ENCODE data around the gene PLPP4.

Gene PLPP4

GRCh38 chr10:120578134-120578533 lies 121.1 kb downstream of the PLPP4 start:
- no peak for TF ChIP-seq CTCF (IDR thresholded peaks at IDR 0.05; ENCODE audit: low read depth, low read length)
- Histone ChIP-seq H3K27ac (no peak overlapping the region), H3K4me3 (ENCODE audit: low read depth, low read length) (no peak overlapping the region), H3K27me3 (ENCODE audit: insufficient read depth, low read depth, severe bottlenecking) (no peaks in the 10 kb centered on the region), H3K36me3 (peaks cover 3% of the 10 kb centered on the region), H3K9me3 (ENCODE audit: severe bottlenecking) (no peaks in the 10 kb centered on the region)
- no peak for DNase-seq

DNA sequence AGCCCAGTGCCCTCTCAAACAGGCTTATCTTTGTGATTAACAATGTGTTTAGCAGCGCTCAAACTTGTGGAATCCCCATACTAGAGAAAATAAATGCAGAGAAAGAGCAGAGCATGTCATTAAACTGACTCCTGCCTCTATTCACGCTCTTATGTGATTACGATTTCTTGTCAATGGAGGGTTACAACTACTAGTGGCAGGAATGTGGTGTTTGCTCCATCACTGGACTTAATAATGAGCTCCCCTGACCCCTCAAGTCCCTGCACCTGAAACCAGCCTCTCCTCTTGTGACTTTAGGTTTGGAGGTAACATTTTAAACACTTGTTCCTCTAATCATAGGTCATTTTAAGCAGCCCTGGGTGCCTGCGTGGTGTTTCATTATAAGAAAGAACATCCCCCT lies 121.9 kb downstream of the PLPP4 start:
- DNase-seq = no peak
- H3K9me3 ChIP-seq (ENCODE audit: severe bottlenecking) = no peaks in the 10 kb centered on the region

DNA sequence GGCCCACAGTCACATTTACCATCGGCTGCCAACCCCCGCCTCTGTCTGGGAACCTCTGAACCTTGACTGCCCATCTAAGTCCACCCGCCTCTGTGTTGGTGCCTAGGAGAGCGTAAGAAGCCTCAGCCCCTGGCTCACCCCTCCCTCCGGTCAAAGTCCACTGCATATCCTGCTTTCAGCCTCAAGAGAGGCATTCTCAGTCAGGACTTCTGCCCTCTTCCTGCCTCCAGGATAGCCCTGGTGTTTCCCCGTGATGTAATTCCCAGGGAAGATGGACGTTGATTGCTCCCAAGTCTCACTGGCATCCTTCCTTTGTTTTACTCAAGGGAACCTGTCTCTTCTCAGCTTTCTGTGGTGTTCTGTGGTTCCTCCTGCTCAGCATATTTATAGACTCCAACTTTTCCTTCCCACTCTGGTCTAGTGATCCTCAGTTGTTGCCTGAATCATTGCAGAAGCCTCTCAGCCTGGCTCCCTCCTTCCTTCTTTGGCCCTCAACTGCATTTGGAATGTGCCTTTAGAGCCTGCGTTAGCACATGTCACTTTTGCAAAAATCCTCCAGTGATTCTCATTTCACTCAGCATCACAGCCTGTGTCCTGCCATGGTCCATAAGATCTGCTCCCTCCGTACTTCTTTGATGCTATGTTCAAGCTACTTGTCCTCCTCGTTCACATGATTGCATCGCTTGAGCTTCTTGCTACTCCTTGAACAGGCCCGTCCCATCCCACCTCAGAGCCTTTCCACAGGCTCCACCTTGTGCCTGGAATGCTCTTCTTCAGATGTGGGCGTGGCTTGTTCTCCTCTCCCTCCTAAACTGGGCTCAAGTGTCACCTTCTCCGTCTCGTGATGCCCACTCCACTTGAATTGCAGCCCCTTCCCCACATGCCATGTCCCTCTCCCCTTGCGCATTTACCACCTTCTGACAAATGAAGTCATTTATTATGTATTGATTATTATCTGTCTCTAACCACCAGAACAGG lies 124.2 kb downstream of the PLPP4 start:
- H3K27me3 ChIP-seq (ENCODE audit: insufficient read depth, low read depth, severe bottlenecking) = no peaks in the 10 kb centered on the region

More for the DNA sequence above, 121.9 kb downstream of the PLPP4 start:
- Histone ChIP-seq H3K36me3 (peaks cover 3% of the 10 kb centered on the region), H3K27me3 (ENCODE audit: insufficient read depth, low read depth, severe bottlenecking) (no peaks in the 10 kb centered on the region), H3K27ac (no peak overlapping the region), H3K4me3 (ENCODE audit: low read depth, low read length) (no peak overlapping the region)
- 0 out of 2 replicates have a peak, but pooled peaks have one; percentile 2 for TF ChIP-seq CTCF (IDR thresholded peaks at IDR 0.05; ENCODE audit: low read depth, low read length)

GRCh38 chr10:120582753-120583152 lies 125.7 kb downstream of the PLPP4 start:
- Histone ChIP-seq H3K27ac (no peak overlapping the region), H3K9me3 (ENCODE audit: severe bottlenecking) (no peaks in the 10 kb centered on the region), H3K36me3 (no peaks in the 10 kb centered on the region; the same call in 1 of the 2 replicates), H3K4me3 (ENCODE audit: low read depth, low read length) (no peak overlapping the region), H3K27me3 (ENCODE audit: insufficient read depth, low read depth, severe bottlenecking) (no peaks in the 10 kb centered on the region)
- no peak for TF ChIP-seq CTCF (IDR thresholded peaks at IDR 0.05; ENCODE audit: low read depth, low read length)
- no peak for DNase-seq

More for the DNA sequence above, 124.2 kb downstream of the PLPP4 start:
- DNase-seq = no peak
- Histone ChIP-seq H3K27ac (no peak overlapping the region), H3K9me3 (ENCODE audit: severe bottlenecking) (no peaks in the 10 kb centered on the region), H3K36me3 (no peaks in the 10 kb centered on the region; the same call in 1 of the 2 replicates), H3K4me3 (ENCODE audit: low read depth, low read length) (no peak overlapping the region)
- peak; percentile 32; the same call in 1 of the 2 replicates for TF ChIP-seq CTCF (IDR thresholded peaks at IDR 0.05; ENCODE audit: low read depth, low read length)

GRCh38 chr10:120583424-120584108 lies 126.5 kb downstream of the PLPP4 start:
- no peak overlapping the region for H3K27ac ChIP-seq
- no peak for TF ChIP-seq CTCF (IDR thresholded peaks at IDR 0.05; ENCODE audit: low read depth, low read length)
- H3K9me3 ChIP-seq (ENCODE audit: severe bottlenecking) = no peaks in the 10 kb centered on the region
- H3K4me3 ChIP-seq (ENCODE audit: low read depth, low read length) = no peak overlapping the region
- H3K27me3 ChIP-seq (ENCODE audit: insufficient read depth, low read depth, severe bottlenecking) = no peaks in the 10 kb centered on the region
- no peaks in the 10 kb centered on the region; the same call in 1 of the 2 replicates for H3K36me3 ChIP-seq
- DNase-seq = no peak
